Central memory CD4-positive, alpha-beta T cell (primary cell): ENCODE data around the gene AHNAK2.

ENCODE experiments used
- DNase-seq: peaks from one replicate; pipeline ENCODE4 v3.0.0; 2022

AHNAK2 gene

DNA sequence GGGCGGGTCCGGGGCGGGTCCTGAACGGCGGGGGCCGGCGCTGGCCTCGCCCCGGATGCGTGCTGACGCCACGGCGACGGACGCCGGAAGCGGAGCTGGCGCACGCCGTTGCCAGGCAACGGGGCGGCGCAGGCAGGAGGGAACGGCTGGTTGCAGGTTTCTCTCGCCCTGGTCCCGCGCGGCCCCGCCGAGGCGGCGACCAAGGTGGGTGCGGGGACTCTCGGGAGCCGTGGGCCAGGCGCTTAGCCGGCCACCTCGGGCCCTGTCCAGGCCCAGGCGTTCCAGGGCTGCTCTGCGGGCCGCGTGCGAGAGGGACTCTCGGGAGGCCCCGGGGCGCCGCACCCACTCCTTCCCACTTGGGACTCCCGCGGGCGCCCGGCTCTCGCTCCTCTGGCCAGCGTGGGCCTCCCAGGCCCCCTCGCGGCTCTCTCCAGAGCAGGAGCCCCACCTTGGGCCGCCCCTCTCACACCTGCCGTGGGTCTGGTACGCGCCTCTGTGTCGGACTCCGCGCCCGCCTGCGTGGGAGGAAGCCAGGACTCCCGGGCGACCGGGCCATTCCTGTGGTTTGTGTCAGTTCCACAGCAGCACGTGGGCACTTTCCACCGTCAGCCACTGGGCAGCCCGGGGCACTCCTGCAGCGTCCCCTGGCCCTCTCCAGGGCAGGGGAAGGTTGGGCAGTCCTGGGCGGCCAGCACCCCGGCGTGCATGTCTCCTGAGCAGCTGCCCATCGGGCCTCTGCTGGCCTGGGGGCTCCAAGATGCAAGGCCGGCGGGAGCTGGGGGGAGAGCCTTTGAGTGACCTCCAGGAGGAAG, 7.7 kb upstream of the AHNAK2 start, which contains the start of gene CLBA1:
Gene CLBA1, plus strand, starts transcription at position 114 of the 812 bp plus-strand sequence. Its CDS starts 644 bp downstream, at position 758.
- peak; percentile 88 for DNase-seq

DNA sequence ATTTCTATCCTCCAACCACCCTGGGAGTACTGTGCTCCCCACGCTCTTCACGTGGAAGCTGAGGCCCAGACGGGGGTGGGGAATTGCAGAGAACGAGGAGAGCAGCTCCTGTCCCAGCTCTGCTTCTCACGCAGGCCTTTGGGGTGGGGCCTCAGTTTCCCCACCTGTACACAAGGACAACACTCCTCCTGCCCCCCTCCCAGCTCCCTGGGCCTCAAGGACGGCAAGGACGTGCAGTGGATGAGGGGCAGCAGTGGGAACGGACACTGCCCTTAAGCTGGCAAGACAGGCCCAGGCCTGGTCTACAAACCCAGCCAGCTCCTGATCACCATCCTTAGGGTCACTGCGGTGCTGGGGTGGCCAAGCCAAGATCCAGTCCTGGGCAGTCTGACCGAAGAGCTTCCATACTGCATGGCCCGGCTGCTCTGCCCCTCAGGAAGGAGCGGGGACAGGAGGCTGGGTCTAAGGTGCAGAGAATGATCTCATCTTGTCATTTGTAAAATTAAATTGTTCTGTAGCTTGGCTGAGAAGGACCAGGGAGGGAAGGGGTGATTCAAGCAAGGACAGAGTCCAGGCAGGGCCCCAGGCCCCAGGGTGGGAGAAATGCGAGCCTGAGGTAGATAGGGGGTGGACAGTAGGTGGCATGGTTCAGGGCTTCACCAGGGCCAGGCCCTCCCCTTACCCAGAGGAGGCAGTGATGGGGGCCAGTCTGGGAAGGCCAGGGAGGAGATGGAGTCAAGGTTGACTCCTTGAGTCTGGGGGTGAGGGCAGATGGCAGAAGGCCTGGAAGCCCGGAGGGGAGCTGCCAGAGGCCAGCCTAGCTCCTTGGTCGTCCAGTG, 6.1 kb upstream of the AHNAK2 start:
- DNase-seq, result no peak

DNA sequence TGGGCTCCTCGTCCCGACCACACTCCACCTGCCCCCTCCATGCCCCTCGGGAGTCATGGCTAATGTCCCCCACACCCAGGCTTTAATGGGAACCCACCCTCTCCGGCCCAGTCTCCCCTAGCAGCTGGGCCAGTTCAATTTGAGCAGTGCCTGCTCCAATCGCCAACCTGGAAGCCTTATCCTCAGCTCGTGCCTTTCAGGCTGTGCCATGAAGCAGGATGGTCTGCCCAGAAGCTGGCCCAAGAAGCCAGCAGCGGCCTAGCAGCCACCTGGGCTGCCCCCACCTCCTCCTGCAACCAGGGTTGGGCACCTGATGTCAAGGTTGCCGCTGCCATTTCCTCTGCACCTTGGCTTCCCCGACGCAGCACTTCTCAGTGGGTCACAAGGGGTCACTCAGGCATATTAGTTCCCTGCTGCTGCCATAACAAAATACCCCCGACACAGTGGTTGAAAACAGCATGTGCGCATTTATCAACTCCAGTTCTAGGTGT, 5.1 kb upstream of the AHNAK2 start:
- DNase-seq, result no peak

DNA sequence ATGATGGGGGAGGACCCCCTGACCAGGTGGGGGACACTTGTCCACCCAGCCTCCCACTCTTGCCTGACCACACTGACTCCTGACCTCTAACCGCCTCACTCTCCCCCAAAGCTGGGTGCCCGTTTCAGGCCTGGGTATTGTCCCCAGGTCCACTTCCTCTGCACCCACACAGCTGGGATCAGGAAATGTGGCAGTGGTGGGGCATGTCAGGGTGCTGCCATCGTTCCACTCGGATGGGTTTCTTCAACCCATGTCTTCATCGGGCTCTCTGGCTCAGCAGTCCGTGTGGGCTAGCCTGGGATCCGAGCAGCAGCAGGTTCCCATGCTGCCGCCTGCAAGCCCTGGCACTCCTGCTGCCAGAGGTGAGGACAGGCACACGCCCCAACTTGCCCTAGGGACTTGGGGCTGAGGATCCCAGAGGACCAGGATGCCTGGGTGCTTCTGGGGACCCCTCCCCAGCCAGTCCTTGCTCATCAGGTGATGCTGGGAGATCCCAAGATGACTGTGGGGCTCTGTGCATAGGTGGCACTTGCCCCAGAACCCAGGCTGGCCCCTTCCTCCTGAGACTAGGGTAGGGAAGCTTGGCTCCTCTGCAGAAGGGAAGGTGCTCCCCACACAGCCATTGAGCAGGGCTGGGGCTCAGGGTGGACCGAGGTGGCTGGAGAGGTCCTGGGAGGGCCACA, 4.5 kb upstream of the AHNAK2 start:
- no peak for DNase-seq

DNA sequence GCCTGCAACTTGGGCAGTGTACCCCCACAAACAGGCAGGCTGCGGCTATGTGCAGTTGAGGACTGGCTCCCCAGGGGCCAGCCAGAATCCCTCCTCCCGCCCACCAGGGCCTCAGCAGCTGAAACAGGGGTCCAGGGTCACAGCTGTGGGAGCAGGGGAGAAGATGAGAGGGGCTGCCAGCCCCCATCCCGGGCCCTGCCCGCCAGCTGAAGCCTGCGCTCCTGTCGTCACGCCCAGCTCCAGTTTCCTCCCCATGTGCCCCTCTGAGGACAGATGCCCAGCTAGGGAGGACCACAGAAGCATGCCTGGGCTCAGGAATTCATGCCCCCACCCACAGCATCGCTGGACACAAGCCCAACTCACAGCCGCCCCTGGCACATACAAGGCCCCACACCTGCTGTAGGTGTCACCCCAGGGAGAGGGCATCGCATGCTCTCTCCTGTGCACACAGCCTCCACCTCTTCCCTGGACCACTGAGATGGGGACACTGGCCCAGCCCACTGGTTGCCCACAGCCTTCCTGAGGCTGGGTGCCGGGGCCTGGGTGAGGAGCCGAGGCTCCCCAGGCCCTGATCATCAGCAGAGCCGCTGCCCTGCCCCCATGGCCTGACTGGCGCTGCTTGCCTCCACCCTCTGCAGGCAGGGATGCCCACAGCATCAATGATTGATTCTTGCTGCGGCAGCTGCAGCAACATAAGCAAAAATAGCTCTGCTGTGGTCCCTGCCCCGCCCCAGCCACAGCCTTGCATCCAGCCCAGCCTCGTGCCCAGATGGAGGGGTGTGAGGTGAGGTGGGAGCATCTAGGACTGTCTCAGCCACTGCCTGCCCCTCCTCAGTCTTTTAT, 3.7 kb upstream of the AHNAK2 start:
- DNase-seq, result no peak

DNA sequence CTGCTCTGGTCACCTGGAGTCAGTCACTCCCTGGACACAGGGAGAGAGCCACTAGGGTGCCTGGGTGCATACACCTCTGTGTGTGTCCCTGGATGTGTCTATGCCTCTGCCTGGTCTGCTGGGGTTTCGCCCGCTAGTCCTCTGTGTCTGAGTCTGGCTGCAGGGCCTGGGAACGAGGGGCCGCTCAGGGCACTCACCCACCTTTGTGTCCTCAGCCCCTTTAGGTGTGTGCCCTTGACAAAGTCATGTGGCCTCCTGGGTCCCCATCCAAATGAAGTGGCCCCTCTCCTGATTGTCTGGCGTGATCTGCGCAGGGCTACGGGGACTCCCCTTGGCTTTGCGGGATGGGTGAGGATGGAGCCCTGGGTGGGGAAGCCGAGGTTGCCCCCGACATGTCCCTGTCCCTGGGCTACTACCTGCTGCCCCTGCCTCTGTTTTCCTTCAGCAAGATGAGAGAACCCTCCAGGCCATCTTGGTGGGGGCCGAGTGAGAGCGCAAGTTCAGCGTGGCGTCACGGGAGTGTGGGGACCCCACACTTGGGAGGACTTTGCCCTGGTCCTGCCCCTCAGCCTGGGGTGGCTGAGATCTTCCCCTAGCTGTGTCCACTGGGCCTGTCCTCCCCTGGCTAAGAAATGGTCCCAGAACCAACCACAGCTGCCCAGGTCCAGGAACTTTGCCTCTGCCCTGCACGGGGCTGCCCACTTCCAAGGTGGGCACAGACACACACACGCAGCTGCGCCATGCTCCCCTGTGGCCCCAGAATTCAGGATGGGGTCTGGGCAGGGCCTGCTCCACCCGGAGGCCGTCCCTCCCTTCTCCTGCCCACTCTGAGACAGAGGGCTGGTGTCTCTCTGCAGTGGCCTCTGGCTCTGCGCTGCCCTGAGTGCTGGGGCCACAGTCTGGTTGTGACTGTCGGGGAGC, 2.7 kb upstream of the AHNAK2 start:
- DNase-seq, result no peak

DNA sequence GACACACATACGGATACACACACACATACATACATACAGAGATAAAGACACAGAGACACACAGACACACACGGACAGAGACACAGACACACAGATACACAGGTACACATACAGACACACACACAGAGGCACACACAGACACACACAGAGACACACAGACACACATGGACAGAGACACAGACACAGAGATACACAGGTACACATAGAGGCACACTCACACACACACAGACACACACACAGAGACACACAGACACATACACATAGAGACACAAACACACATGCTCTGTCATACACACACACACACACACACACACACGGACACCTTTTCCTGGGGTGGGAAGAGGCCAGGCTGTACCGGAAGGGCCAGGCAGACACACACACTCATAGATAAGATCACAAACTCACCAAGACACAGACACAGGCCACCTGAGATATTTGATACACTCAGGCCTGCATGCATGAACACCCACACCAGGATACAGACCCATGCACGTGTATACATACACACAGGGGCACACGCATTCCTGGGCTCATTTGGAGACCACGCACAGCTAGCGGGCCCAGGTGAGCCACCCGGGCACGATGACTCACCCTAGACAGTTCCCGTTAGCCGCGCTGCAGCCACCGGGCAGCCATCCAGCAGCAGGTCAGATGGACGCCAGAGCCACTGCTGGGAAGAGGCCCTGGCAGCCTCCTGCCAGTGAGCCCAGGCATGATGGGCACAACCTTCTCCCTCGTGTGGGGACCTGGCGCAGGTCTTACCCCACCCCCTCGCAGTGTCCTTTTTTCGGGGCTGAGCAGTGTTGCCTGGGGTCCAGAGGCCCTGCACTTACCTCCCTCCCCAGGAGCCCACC, 1.8 kb upstream of the AHNAK2 start:
- no peak for DNase-seq

DNA sequence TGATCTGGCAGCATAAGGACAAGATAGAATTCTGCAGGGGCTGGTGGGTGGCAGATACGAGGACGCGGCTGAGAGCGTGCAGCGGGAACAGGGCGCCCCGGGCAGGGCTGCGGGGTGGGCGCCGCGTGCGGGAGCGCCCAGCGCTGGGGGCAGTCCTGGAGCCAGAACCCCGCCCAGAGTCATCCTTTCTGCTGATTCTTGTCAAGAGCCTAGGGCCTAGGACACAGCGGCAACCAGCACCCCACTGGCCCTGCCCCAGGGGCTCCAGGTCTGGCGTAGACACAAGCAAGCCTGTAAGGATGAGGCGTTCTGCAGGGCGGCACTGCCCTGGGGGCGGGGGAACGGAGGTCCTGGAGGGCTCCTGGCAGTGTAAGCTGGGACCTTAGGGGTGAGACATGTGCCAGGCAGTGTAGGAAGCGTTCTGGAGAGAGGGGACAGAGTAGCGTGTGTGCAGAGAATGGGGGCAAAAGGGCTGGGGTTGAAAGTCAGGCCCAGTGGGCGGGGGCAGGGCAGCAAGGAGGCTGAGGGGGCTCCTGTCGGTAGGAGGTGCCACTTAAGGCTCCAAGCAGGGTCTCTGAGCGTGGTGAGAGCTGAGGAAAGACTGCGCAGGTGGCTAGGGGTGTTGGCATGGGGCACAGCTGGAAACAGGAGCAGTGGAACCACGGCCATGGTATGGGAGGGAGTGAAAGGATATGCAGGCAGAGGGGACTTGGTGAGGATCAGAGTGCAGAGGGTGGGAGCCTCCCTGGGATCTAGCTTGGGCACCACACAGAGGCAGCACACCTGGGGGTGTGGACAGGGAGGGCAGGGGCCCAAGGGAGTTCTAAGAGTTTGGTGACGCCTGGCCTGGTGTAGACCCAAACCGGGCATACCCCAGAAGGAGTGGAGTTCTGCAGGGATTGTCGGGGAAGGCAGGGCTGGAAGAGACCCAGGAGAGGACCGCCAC, 845 bp upstream of the AHNAK2 start:
- DNase-seq, result no peak

DNA sequence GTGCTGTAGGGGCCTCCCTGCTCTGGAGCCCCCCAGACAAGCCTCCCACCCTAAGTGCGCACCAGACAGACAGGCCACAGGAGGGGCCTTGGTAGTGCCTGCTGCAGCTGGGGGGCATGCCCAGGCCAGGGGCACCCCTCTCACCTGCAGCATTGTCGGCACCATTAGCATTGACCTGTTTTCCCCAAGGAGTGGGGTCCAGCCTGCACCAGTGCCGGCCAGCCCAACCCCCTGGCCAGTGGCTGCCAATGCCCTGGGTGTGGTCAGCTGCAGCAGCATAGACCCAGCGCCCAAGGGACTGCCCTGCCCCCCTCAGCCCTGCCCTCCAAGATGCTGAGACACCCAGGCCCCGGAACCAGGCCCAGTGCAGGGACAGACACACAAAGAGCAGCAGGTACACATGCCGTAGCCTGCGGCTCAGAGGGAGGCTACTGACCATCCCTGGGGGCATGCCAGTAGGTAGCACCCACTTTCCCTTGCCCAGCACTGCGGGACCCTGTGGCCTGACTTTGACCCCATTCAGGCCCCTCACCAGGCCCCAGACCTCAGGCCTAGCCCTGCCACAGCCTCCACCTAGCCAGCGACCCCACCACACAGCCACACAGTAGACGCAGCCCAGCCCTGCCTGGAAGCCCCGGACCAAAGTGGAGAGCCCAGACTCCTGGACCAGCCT, 1.0 kb downstream of the AHNAK2 start:
- DNase-seq, result no peak

DNA sequence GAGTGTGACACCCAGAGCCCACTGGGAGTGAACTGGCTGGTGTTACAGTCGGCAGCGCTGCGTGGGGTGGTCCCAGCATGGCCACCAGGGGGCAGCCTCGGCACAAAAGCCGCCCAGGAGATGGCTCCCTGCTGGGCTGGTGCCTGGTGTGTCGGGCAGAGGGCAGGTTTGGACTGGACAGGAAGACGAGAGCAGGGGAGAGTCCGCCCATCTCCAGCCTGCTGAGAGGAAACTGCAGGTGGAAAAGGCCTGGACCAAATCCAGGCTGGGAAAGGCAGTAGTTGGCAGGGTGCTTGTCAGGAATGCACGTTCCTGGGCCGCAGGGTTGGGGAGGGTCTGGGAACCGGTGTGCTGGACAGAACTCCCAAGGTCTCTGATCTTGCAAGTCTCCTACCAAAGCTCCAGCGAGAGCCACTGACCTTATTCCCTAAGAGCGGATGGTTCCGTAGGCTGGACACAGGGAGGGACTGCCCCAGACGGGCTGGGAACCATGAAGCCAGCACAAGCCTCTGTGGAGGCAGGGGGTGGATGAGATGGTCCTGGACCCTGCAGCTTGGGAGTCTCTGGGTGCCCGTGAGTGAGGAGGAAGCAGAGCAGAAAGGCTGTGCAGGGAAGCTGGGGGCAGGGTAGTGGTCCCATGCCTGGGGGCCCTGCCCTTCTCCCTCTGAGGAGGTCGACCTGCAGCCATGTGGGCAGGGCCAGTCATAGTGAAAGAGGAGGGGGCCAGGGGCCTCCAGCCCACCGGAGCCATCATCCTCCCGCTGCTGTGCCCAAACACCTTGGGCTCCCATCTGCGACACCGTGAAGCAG, 1.8 kb downstream of the AHNAK2 start:
- DNase-seq, result peak; percentile 81

DNA sequence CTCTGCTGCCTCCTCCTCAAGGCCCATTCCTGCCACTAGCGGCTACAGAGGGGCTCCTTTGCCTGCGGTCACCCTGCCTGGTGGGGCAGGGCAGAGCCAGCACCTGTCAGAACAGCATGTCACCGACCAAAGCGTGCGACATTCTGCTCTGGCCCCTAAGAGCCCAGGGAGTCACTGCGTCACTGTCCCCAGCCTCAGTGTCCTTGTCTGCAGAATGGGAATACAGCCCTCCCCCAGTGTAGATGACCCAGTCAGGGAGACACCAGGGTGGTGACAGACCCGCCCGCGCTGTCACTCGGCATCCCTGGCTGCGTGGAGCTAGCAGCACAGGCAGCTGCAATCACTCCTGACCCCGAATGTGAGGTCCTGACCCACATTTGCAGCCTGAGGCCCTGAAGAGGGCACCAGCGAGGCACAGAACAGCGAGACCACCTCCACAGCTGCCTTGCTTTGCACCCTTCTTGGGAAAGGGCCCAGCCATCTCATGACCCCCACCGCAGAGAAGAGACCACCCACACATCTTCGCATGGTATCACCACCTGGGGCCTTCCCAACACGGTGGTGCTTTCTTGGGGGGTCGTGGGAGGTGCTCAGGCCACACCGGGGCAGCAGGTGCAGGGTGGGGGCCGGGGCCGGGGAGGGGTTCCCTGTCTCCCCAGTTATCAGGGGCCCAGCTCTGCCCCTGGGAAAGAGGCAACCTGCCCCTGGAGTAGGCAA, 2.5 kb downstream of the AHNAK2 start:
- DNase-seq, result no peak

DNA sequence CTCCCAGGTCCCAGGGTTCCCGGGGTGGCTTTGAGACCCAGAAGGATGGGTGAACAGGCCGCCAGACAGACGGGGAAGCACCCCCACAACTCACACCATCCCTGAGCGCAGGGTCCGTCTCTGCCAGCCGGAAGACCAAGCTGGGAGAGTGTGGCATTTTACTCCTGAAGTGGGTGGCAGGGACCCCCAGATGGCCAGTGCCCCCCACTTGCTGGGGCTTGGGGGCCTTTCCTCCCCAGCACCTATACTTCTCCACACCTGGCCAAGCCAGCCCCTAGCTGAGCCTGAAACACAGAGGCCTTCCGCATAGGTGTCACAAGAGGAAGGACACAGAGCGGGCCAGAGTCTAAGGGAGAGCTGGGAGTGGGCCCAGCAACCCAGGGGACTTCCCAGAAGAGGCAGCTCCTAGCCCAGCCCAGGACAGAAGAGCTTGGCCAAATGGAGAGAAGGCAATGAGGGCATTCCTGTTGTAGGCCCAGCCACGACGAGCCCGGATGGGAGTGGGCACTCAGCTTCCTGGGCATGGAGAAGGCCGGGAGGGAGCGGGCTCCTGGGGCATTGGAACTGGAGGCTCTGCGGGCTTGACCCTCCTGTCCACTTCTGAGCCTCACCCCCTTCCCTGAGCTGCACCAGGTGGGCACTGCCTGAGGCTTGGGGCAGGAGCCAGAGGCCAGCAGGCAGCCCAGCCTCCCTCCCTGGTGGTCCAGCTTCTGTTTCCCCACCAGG, 3.3 kb downstream of the AHNAK2 start:
- DNase-seq, result no peak

DNA sequence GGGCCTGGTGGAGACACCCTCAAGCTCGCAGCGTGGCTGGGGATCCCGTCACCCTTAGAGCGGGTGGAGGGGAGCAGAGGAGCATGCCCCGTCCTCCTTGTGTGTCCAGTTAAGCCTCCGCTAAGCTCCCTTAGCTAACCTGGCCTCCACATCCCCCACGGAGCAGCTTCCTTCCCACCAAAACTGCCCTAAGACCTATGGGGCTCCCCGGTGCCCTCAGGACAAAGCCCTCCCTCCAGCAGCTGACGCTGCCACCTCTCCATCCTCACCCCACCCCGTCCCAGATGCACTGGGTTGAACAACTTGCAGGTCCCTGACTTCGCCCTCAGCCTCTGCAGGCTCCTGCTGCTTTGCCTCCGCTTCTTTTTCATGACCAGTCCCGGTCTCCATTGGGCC, 4.0 kb downstream of the AHNAK2 start:
- no peak for DNase-seq

DNA sequence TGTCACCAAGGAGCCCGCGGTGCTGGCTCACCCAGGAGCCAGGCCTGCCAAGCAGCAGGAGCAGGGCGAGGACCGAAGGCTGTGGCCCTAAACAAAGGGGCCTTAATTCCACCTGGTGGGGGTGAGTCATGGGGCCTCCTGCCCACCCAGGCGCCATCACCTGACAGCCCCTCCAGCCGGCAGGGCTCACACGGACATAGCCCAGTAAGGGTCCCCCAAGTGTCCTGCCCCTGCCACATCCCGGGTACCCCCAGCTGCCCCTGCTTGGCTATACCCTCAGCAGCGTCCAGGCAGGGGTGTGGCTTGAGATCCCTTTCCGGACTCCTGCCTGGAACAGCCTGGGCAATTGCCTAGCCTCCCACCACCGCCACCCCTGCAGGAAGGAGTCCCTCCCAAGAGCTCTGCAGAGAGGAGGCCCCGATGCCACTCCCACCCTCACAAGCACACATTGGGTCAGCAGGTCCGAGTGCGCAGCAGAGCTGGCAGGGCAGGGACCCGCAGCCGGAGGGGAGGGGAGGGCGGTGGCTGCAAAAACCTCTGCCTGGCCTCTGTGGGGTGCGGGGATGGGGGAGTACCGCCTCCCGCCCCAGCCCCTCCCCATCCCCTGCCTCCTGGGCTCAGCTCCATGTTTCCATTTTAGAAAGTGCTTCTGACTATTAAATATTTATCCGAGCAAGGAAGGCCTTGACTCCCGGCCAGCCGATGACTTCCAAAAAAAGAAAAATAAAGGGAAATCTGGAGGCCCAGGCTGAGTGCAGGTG, 4.6 kb downstream of the AHNAK2 start:
- no peak for DNase-seq

DNA sequence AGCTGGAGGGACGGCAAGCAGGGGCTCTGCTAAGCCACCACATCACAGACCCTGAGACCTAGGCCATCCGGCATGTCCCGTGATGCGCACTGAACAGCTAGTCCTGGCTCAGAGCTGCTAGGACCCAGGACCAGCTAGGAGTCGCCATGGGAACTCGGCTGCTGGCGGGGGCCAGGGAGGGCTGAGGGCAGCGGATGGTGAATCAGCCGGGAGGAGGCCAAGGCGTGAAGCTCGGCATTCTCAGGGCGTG, 5.1 kb downstream of the AHNAK2 start:
- DNase-seq, result no peak
